K562 (cell line): ENCODE data around the gene UBL7.

Experiments
- ATF2 ChIP-seq: sonication (generic); formaldehyde crosslinking; IDR thresholded peaks from 2 replicates; pipeline ENCODE4 v1.8.1; 2022; ENCODE audit warnings: missing genetic modification reagents
- CTCF ChIP-seq, 3 experiments: IDR thresholded peaks in 2 of 3; conservative IDR thresholded peaks in 1 of 3; 2 replicates each; pipeline ENCODE4 v1.5.1; 2011 to 2012; ENCODE audit warnings: low read length in 3 of 3, mild to moderate bottlenecking in 3 of 3, control low read depth in 2 of 3, improper control_type of control experiment in 1 of 3, inconsistent platforms in 1 of 3, low read depth in 1 of 3, mixed read lengths in 1 of 3, moderate library complexity in 1 of 3; ENCODE audit not compliant: insufficient read depth in 2 of 3
- E2F1 ChIP-seq: sonication (generic); formaldehyde crosslinking; IDR thresholded peaks from 2 replicates; pipeline ENCODE4 v1.8.1; 2023; ENCODE audit warnings: mild to moderate bottlenecking, missing genetic modification reagents, moderate library complexity
- FOXK2 ChIP-seq, 2 experiments: fragments of 450-650 bp; IDR thresholded peaks in 1 of 2; conservative IDR thresholded peaks in 1 of 2; 2 replicates each; pipeline ENCODE4 v1.6.1; 2016; ENCODE audit warnings: low read depth in 2 of 2, mild to moderate bottlenecking in 1 of 2
- GABPA ChIP-seq: fragments of 200-800 bp; sonication (Bioruptor generic); conservative IDR thresholded peaks from 2 replicates; pipeline ENCODE4 v1.6.1; 2016; ENCODE audit warnings: low read depth, missing genetic modification characterization, missing compliant biosample characterization
- HNRNPUL1 ChIP-seq: fragments of 200-400 bp; formaldehyde crosslinking; IDR thresholded peaks from 2 replicates; pipeline ENCODE4 v1.6.1; 2017; ENCODE audit warnings: low read length
- MAX ChIP-seq: sonication (generic); formaldehyde crosslinking; IDR thresholded peaks from 2 replicates; pipeline ENCODE4 v1.9.0; 2022; ENCODE audit warnings: mild to moderate bottlenecking, missing genetic modification reagents
- POLR2A ChIP-seq: fragments of 450-650 bp; conservative IDR thresholded peaks from 2 replicates; pipeline ENCODE4 v1.6.1; 2016
- RAD51 ChIP-seq: fragments of 450-650 bp; IDR thresholded peaks from 2 replicates; pipeline ENCODE4 v1.7.1; 2016; ENCODE audit warnings: low read depth, mild to moderate bottlenecking, borderline replicate concordance
- RBM14 ChIP-seq: fragments of 200-400 bp; formaldehyde crosslinking; IDR thresholded peaks from 2 replicates; pipeline ENCODE4 v1.6.1; 2018; ENCODE audit warnings: low read depth, mild to moderate bottlenecking, low read length, moderate library complexity, borderline replicate concordance; ENCODE audit not compliant: insufficient read depth
- SIN3A ChIP-seq, 2 experiments: fragments of 150-350 bp in 1 of 2; IDR thresholded peaks; 2 replicates each; pipeline ENCODE4 v1.6.1; 2011 to 2016; ENCODE audit warnings: borderline replicate concordance in 2 of 2, low read depth in 2 of 2, low read length in 2 of 2, mild to moderate bottlenecking in 2 of 2, moderate library complexity in 2 of 2; ENCODE audit not compliant: control insufficient read depth in 1 of 2
- SMAD3 ChIP-seq: fragments of 450-650 bp; formaldehyde crosslinking; conservative IDR thresholded peaks from 2 replicates; pipeline ENCODE4 v1.4.0; 2020; ENCODE audit warnings: mild to moderate bottlenecking
- TEAD2 ChIP-seq: fragments of 450-650 bp; IDR thresholded peaks from 2 replicates; pipeline ENCODE4 v1.6.1; 2016; ENCODE audit warnings: missing genetic modification characterization, control low read depth, missing compliant biosample characterization
- ZNF449 ChIP-seq: fragments of 250-450 bp; sonication (Bioruptor Pico); IDR thresholded peaks from 2 replicates; pipeline ENCODE4 v1.8.0; 2022; ENCODE audit warnings: moderate library complexity, mild to moderate bottlenecking, inconsistent platforms

GRCh38 chr15:74422265-74422651 is 38.7 kb downstream of the UBL7 start:
- TF ChIP-seq CTCF (IDR thresholded peaks at IDR 0.05 in 2 of 3, conservative IDR thresholded peaks at IDR 0.05 in 1 of 3; ENCODE audit: insufficient read depth in 2 of 3, low read depth in 1 of 3, low read length in 3 of 3), result no peak
- TF ChIP-seq SIN3A (IDR thresholded peaks at IDR 0.05; ENCODE audit: borderline replicate concordance in 2 of 2, control insufficient read depth in 1 of 2, low read depth in 2 of 2, low read length in 2 of 2), result no peak
- TF ChIP-seq MAX, result no peak
- no peak for TF ChIP-seq GABPA
- TF ChIP-seq E2F1 (CRISPR knock-in tag), result no peak
- no peak for TF ChIP-seq POLR2A
- TF ChIP-seq FOXK2 (conservative IDR thresholded peaks at IDR 0.05 in 1 of 2, IDR thresholded peaks at IDR 0.05 in 1 of 2; ENCODE audit: low read depth in 2 of 2), result no peak
- TF ChIP-seq TEAD2 (tag), result no peak
- no peak for TF ChIP-seq ATF2 (CRISPR knock-in tag)
- TF ChIP-seq HNRNPUL1, result no peak
- no peak for TF ChIP-seq RBM14
- TF ChIP-seq ZNF449, result no peak
- no peak for TF ChIP-seq SMAD3 (CRISPR knock-in tag)
- TF ChIP-seq RAD51, result no peak
